H9 (cell line): ENCODE data around the gene DRD4. TPM values are rescaled to one million over a fixed set of nuclear protein-coding genes. Genes with fewer than 3 reads are reported as not detected.

Source experiments
- DNase-seq: peaks from one replicate; pipeline ENCODE4 v3.0.0-alpha.2; 2017
- H2AFZ ChIP-seq: one replicate; pipeline ENCODE4 v1.6.1; 2013; ENCODE audit warnings: mild to moderate bottlenecking, low read length, control low read depth, moderate library complexity
- H2AK5ac ChIP-seq: 2 replicates; pipeline ENCODE4 v1.6.1; 2013; ENCODE audit warnings: low read length, control low read depth, mixed read lengths; ENCODE audit not compliant: insufficient read length
- H2BK120ac ChIP-seq: one replicate; pipeline ENCODE4 v1.6.1; 2013; ENCODE audit warnings: low read depth, mild to moderate bottlenecking, low read length, control low read depth, inconsistent platforms; ENCODE audit not compliant: poor library complexity, severe bottlenecking
- H2BK12ac ChIP-seq: 2 replicates; pipeline ENCODE4 v1.6.1; 2013; ENCODE audit warnings: low read length, control low read depth, mixed read lengths, low read depth; ENCODE audit not compliant: insufficient read length
- H2BK15ac ChIP-seq: 2 replicates; pipeline ENCODE4 v1.6.1; 2013; ENCODE audit warnings: low read depth, low read length, control low read depth
- H2BK20ac ChIP-seq: one replicate; pipeline ENCODE4 v1.6.1; 2013; ENCODE audit warnings: low read depth, mild to moderate bottlenecking, low read length, control low read depth, inconsistent platforms; ENCODE audit not compliant: poor library complexity, severe bottlenecking
- H2BK5ac ChIP-seq: 2 replicates; pipeline ENCODE4 v1.6.1; 2013; ENCODE audit warnings: low read length, control low read depth, mixed read lengths; ENCODE audit not compliant: insufficient read length
- H3K14ac ChIP-seq: 2 replicates; pipeline ENCODE4 v1.6.1; 2013; ENCODE audit warnings: low read length, control low read depth; ENCODE audit not compliant: insufficient read depth
- H3K18ac ChIP-seq: 2 replicates; pipeline ENCODE4 v1.6.1; 2013; ENCODE audit warnings: low read depth, mild to moderate bottlenecking, mixed read lengths, low read length, control low read depth; ENCODE audit not compliant: insufficient read length
- H3K23ac ChIP-seq: 2 replicates; pipeline ENCODE4 v1.6.1; 2013; ENCODE audit warnings: low read length, control low read depth, mixed read lengths, low read depth; ENCODE audit not compliant: insufficient read length
- H3K23me2 ChIP-seq: 2 replicates; pipeline ENCODE4 v1.6.1; 2013; ENCODE audit warnings: low read depth, mild to moderate bottlenecking, mixed read lengths, low read length, control low read depth; ENCODE audit not compliant: insufficient read length, poor library complexity, severe bottlenecking
- H3K27ac ChIP-seq: 2 replicates; pipeline ENCODE4 v1.5.1; 2013; ENCODE audit warnings: low read length, control low read depth, mixed read lengths, low read depth; ENCODE audit not compliant: insufficient read length
- H3K27me3 ChIP-seq: 2 replicates; pipeline ENCODE4 v1.6.1; 2013; ENCODE audit warnings: low read length, control low read depth, inconsistent platforms; ENCODE audit not compliant: insufficient read depth
- H3K4ac ChIP-seq: 2 replicates; pipeline ENCODE4 v1.6.1; 2013; ENCODE audit warnings: low read depth, mild to moderate bottlenecking, control low read depth, inconsistent platforms, low read length, moderate library complexity
- H3K4me1 ChIP-seq: 2 replicates; pipeline ENCODE4 v1.6.1; 2013; ENCODE audit warnings: low read length, control low read depth, inconsistent platforms; ENCODE audit not compliant: insufficient read depth
- H3K4me2 ChIP-seq: 2 replicates; pipeline ENCODE4 v1.6.1; 2013; ENCODE audit warnings: low read length, control low read depth, mixed read lengths; ENCODE audit not compliant: insufficient read length, insufficient read depth
- H3K56ac ChIP-seq: 2 replicates; pipeline ENCODE4 v1.6.1; 2013; ENCODE audit warnings: low read depth, mild to moderate bottlenecking, mixed read lengths, low read length, control low read depth; ENCODE audit not compliant: insufficient read length
- H3K79me1 ChIP-seq: 2 replicates; pipeline ENCODE4 v1.6.1; 2013; ENCODE audit warnings: low read depth, mild to moderate bottlenecking, moderate library complexity, low read length, control low read depth, inconsistent platforms; ENCODE audit not compliant: insufficient read depth, poor library complexity, severe bottlenecking
- H3K79me2 ChIP-seq: 2 replicates; pipeline ENCODE4 v1.6.1; 2013; ENCODE audit warnings: low read length, control low read depth, inconsistent platforms; ENCODE audit not compliant: insufficient read depth
- H3K9ac ChIP-seq: 2 replicates; pipeline ENCODE4 v1.6.1; 2013; ENCODE audit warnings: low read length, control low read depth, mixed read lengths; ENCODE audit not compliant: insufficient read length; ENCODE audit errors: extremely low read depth
- H3K9me3 ChIP-seq: one replicate; pipeline ENCODE4 v1.6.1; 2013; ENCODE audit warnings: low read depth, low read length, inconsistent platforms; ENCODE audit not compliant: control insufficient read depth
- H3T11ph ChIP-seq: one replicate; pipeline ENCODE4 v1.6.1; 2013; ENCODE audit warnings: mild to moderate bottlenecking, low read length, control low read depth, inconsistent platforms
- H4K20me1 ChIP-seq: one replicate; pipeline ENCODE4 v1.6.1; 2013; ENCODE audit not compliant: control insufficient read depth, insufficient read length, insufficient read depth
- H4K5ac ChIP-seq: 2 replicates; pipeline ENCODE4 v1.6.1; 2013; ENCODE audit warnings: low read depth, mild to moderate bottlenecking, mixed read lengths, low read length, control low read depth; ENCODE audit not compliant: insufficient read length
- H4K8ac ChIP-seq: replicated peaks from 2 replicates; pipeline ENCODE4 v1.6.1; 2013; ENCODE audit warnings: low read length, control low read depth, mixed read lengths, low read depth; ENCODE audit not compliant: insufficient read length
- H4K91ac ChIP-seq: 2 replicates; pipeline ENCODE4 v1.6.1; 2013; ENCODE audit warnings: low read depth, mild to moderate bottlenecking, moderate library complexity, mixed read lengths, low read length, control low read depth; ENCODE audit not compliant: insufficient read length
- H3K27ac Mint-ChIP-seq, 3 experiments: 2 replicates in 2 of 3; 3 replicates in 1 of 3; pipeline ENCODE4 v1.8.0; 2020 to 2021; ENCODE audit warnings: mixed read lengths in 3 of 3, mild to moderate bottlenecking in 1 of 3, moderate library complexity in 1 of 3
- H3K27me3 Mint-ChIP-seq: 2 replicates; pipeline ENCODE4 v1.8.0; 2021; ENCODE audit warnings: low read depth, mild to moderate bottlenecking, moderate library complexity, mixed read lengths
- H3K36me3 Mint-ChIP-seq, 3 experiments: 2 replicates in 2 of 3; 3 replicates in 1 of 3; pipeline ENCODE4 v1.8.0; 2020 to 2021; ENCODE audit warnings: low read depth in 3 of 3, mixed read lengths in 3 of 3; ENCODE audit not compliant: insufficient read depth in 1 of 3
- H3K4me1 Mint-ChIP-seq, 2 experiments: 2 replicates each; pipeline ENCODE4 v1.8.0; 2020; ENCODE audit warnings: mixed read lengths in 2 of 2
- H3K4me3 Mint-ChIP-seq, 2 experiments: 2 replicates in 1 of 2; 3 replicates in 1 of 2; pipeline ENCODE4 v1.8.0; 2020 to 2021; ENCODE audit warnings: mild to moderate bottlenecking in 2 of 2, mixed read lengths in 2 of 2, moderate library complexity in 1 of 2
- H3K9me3 Mint-ChIP-seq, 2 experiments: 2 replicates in 1 of 2; 3 replicates in 1 of 2; pipeline ENCODE4 v1.8.0; 2020; ENCODE audit warnings: mild to moderate bottlenecking in 2 of 2, mixed read lengths in 2 of 2, moderate library complexity in 1 of 2
- CTCF ChIP-seq: fragments of 200-600 bp; sonication (generic); conservative IDR thresholded peaks from 3 replicates; pipeline ENCODE4 v1.8.0; 2021; ENCODE audit warnings: antibody characterized with exemption, mild to moderate bottlenecking
- WGBS: extraction: QIAGEN DNeasy Blood & Tissue Kit; methylation state at CpG from one replicate; pipeline ENCODE4 v1.1.7; 2013; ENCODE audit warnings: missing lambda C conversion rate, low lambda C conversion rate, mixed read lengths; ENCODE audit not compliant: insufficient read length; ENCODE audit errors: extremely low coverage; 5-methylcytosine and 5-hydroxymethylcytosine counted together
- total RNA-seq: library from RNA; stranded (reverse); gene quantifications from 2 replicates; pipeline ENCODE4 v1.2.1, GENCODE V29; 2021

The DRD4 gene
- total RNA-seq, 1 experiment from 2014 or later: 6.8 TPM

DNA sequence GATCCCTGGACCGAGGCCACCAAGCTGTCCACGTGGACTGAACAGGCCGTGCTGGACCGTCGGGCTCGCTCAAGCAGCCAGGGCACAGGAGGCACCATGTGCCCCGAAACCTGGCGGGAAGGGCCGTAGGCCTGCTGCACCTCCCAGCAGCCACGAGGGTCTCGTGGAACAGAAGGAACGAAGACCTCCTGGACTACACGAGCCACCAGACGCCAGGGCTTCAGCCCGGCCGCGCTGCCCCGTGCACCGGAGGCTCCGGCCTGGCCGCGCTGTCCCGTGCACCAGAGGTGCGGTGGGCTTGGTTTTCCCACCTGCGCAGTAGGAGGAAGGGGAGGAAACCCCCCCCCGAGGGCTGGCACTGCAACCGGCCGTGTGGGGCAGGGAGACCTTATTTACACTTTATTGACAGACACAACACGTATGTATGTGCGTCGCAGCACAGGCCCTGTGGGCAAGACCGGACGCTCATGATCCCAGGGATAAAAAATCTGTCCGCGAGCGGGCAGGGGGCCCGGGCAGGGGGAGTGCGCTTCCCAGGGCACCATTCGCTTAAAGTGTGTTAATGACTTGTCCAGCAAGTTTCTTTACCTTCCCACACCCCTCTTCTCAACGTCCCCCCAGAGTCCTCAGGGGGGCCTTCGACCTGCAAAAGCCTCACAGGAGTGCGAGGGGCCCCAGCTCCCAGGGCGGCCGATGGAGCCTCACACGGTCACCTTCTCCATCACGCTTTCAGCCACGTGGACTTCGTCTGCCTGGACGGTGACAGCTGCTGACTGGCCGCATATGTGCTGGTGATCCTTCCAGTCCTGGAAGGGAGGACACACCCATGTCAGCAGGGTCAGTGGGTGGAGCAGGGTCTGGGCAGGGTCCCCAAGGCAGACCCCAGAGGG, 7.0 kb downstream of the DRD4 start:
- Histone ChIP-seq H3K27me3 (peaks cover 3% of the 10 kb centered on the region; the same call in 1 of the 2 replicates), H3K79me1 (no peaks in the 10 kb centered on the region), H3K79me2 (no peaks in the 10 kb centered on the region), H2BK20ac (no peak overlapping the region), H3K4me2 (no peak overlapping the region), H2BK12ac (no peak overlapping the region), H2AFZ (no peak overlapping the region), H3T11ph (no peak overlapping the region), H4K8ac (no peak overlapping the region), H2AK5ac (no peak overlapping the region), H3K4ac (no peak overlapping the region), H3K56ac (no peak overlapping the region), H3K18ac (no peak overlapping the region), H3K4me1 (no peaks in the 10 kb centered on the region), H4K20me1 (no peaks in the 10 kb centered on the region), H3K9me3 (no peaks in the 10 kb centered on the region), H3K23me2 (peaks cover 2% of the 10 kb centered on the region), H2BK120ac (no peak overlapping the region), H3K27ac (no peak overlapping the region), H3K23ac (no peak overlapping the region), H2BK15ac (no peak overlapping the region), H4K5ac (no peak overlapping the region), H2BK5ac (no peak overlapping the region), H4K91ac (no peak overlapping the region), H3K14ac (no peak overlapping the region), H3K9ac (no peak overlapping the region)
- no CpG with 5 or more reads among the region's 50 CpGs for WGBS
- Mint-ChIP-seq H3K36me3 (peaks cover 4 to 40% (median 24%) of the 10 kb centered on the region in 3 experiments; a peak in 6 of 7 replicates), H3K4me3 (no peak overlapping the region), H3K27me3 (peaks cover 5% of the 10 kb centered on the region), H3K9me3 (no peaks in the 10 kb centered on the region), H3K4me1 (peaks cover 4 to 8% of the 10 kb centered on the region in 2 experiments; a peak in 3 of 4 replicates), H3K27ac (no peak overlapping the region)
- DNase-seq: no peak
- TF ChIP-seq CTCF: no peak
